Colonic mucosa (tissue), 4 donors: ENCODE data around the gene CALCOCO1. TPM values are rescaled to one million over a fixed set of nuclear protein-coding genes. Genes with fewer than 3 reads are reported as not detected.

ENCODE experiments used
- DNase-seq: peaks from one replicate; pipeline ENCODE4 v3.0.0-alpha.2; 2020
- H3K27ac ChIP-seq: fragments of 200-600 bp; one replicate; pipeline ENCODE4 v1.8.0; 2021
- H3K27me3 ChIP-seq: fragments of 200-600 bp; one replicate; pipeline ENCODE4 v1.8.0; 2021
- H3K36me3 ChIP-seq: fragments of 200-600 bp; one replicate; pipeline ENCODE4 v1.8.0; 2021
- H3K4me1 ChIP-seq: fragments of 200-600 bp; one replicate; pipeline ENCODE4 v1.8.0; 2021; ENCODE audit warnings: mild to moderate bottlenecking
- H3K4me3 ChIP-seq: fragments of 200-600 bp; one replicate; pipeline ENCODE4 v1.8.0; 2021
- H3K9ac ChIP-seq, 2 donors: one replicate each; pipeline ENCODE4 v1.7.0; 2013; ENCODE audit warnings: control low read depth in 2 of 2, low read depth in 2 of 2, low read length in 2 of 2
- H3K9me3 ChIP-seq: fragments of 200-600 bp; one replicate; pipeline ENCODE4 v1.8.0; 2021
- intact Hi-C: fragments of 100-400 bp; cut with DNase I; formaldehyde crosslinking; loops from one replicate; pipeline ENCODE4 v1.14.1; 2022
- total RNA-seq, 2 donors: library from RNA; stranded (reverse); fragmentation: NEBNext Ultra II Directional in 1 of 2; extraction: Animal tissue kit (Norgen Biotek cat#: 25700) in 1 of 2; gene quantifications; one replicate each; pipeline ENCODE4 v1.2.1, GENCODE V29; 2021
- TF ChIP-seq, protein P1 (sequence below): fragments of 200-600 bp; IDR thresholded peaks from one replicate; pipeline ENCODE4 v1.8.0; 2022; ENCODE audit warnings: antibody characterized with exemption, mild to moderate bottlenecking
- donor health status: healthy.
- donor health status: DM: no; HTN: no; CAD: no.
- donor health status: DM: no; HTN: no; CAD: no.

CALCOCO1 gene
- total RNA-seq, 2 donors from 2014 or later, result 36.0 to 64.5 TPM

DNA sequence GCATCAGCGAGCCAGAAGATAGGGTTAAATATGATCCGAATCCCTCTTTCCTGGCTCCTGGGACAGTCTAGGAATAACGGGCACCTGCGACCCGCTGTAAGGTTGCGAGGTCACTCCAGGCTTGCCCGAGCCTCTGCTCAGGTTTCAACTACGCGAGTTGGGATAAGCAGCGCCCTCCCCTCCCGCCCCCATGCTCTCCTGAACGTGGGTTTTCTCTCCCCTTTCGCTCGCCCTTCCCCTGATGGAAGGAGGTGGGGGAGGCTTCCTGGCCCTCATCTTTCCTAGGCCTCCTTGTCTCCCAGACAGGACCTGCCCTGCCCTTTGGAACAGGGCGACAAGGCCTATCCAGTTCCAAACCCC, 50.6 kb downstream of the CALCOCO1 start:
- Histone ChIP-seq H3K4me1 (peaks cover 7% of the 10 kb centered on the region), H3K9ac (peak overlapping the region; percentile 67 to 79), H3K36me3 (no peaks in the 10 kb centered on the region), H3K27ac (peak overlapping the region; percentile 79), H3K4me3 (peak overlapping the region; percentile 57), H3K27me3 (no peaks in the 10 kb centered on the region), H3K9me3 (no peaks in the 10 kb centered on the region)
- TF ChIP-seq, protein P1, sequence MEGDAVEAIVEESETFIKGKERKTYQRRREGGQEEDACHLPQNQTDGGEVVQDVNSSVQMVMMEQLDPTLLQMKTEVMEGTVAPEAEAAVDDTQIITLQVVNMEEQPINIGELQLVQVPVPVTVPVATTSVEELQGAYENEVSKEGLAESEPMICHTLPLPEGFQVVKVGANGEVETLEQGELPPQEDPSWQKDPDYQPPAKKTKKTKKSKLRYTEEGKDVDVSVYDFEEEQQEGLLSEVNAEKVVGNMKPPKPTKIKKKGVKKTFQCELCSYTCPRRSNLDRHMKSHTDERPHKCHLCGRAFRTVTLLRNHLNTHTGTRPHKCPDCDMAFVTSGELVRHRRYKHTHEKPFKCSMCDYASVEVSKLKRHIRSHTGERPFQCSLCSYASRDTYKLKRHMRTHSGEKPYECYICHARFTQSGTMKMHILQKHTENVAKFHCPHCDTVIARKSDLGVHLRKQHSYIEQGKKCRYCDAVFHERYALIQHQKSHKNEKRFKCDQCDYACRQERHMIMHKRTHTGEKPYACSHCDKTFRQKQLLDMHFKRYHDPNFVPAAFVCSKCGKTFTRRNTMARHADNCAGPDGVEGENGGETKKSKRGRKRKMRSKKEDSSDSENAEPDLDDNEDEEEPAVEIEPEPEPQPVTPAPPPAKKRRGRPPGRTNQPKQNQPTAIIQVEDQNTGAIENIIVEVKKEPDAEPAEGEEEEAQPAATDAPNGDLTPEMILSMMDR, result no peak
- intact Hi-C loops, result loop anchor here (2.0 kb wide), 1 partner anchor 134 kb away; no protein-coding TSS in a partner anchor
- DNase-seq, result peak; percentile 45

DNA sequence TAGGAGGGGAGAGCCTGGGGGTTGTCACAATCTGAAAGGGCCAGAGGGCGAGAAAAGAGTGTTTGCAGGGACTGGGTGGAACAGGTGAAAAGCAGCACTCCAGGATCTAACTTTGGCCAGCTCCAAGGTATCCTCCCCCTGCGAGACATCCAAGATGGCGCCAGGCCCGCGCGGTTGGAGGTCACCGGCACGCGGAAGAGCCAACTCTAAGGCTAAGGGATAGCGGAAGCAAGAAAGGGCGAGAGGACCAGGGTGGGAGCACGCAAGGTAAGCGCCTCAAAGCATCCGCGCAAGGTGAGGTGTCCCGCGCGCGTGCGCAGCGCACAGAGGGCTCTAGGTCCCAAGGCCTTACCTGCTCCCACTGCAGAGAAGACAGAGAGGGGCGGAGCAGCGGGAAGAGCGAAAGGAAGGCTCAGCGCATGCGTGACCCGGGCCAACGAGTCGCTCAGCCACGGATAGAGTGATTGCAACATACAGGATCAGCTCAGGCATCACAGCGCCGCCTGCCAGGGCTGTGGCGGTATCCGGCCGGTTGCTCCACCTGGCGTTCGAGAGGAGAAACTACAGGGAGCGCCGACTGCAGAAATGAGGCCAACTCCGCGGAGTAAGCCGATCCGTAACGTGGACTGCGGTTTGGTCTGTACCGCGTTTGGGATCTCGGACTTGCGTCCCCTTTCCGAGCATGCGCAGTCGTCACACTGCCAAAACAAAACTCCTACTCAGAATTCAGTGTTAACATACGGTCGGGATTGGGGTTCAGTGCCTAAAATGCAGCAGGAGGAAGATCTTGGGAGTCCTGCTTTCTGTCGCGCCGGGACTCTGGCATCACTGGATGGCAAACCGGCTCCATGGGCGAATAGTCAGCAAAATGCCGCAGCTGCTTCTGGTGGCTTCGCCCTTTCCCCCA, 51.3 kb downstream of the CALCOCO1 start, which contains the start of gene ATP5MC2:
Gene ATP5MC2 (minus strand): TSS at position 383 of the 907 bp plus-strand sequence. CDS start 3,469 bp downstream, outside the sequence.
- TF ChIP-seq, protein P1, result peak; percentile 97
- peaks cover 7% of the 10 kb centered on the region for H3K4me1 ChIP-seq
- no peaks in the 10 kb centered on the region for H3K36me3 ChIP-seq
- peak; percentile 97 for DNase-seq
- H3K27ac ChIP-seq, result peak within 1 kb of the TSS; percentile 79
- H3K9ac ChIP-seq, result peak within 1 kb of the TSS; percentile 71 to 79
- H3K27me3 ChIP-seq, result no peaks in the 10 kb centered on the region
- intact Hi-C loops, result loop anchor here (2.0 kb wide), 2 partner anchors 51 to 133 kb away; no protein-coding TSS in a partner anchor
- no peaks in the 10 kb centered on the region for H3K9me3 ChIP-seq
- peak within 1 kb of the TSS; percentile 57 for H3K4me3 ChIP-seq

DNA sequence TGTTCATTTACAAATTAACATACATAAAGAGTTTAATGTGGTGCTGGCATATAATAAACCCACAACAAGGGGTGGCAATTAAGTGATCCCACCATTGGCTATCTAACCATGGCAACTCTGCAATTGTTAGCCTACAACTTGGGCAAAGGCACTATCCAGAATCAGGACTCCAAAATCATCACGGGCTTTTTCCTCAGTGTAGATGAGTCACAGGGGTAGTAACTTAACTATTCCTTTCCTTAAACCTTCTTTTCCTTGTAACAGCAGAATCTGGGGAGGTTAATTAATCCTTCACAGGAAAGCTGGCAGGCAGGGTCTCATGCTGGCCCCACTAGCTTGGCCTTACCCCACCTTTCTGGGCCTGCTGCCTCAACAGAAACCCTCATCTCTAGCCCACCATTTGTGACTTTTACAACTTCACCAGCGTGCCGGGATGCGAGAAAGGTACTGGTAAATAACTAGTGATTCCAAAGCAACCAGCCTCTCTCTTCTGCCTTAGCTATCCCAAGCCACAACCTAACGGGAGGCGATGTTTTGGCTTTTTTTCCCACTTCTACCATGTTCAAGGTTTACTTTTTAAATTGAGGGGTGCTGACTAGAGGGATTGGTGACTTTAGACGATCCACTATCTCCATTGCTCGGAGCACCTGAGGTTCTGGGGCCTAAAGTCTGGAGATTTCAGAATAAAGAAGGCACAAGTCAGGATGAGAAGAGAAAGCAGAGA, 52.1 kb downstream of the CALCOCO1 start:
- no peaks in the 10 kb centered on the region for H3K36me3 ChIP-seq
- peak overlapping the region; percentile 57 for H3K4me3 ChIP-seq
- H3K27me3 ChIP-seq, result no peaks in the 10 kb centered on the region
- no peak for DNase-seq
- H3K9ac ChIP-seq, result peak overlapping the region; percentile 71 to 79
- TF ChIP-seq, protein P1, result no peak
- H3K27ac ChIP-seq, result peak overlapping the region; percentile 74
- H3K9me3 ChIP-seq, result no peaks in the 10 kb centered on the region
- H3K4me1 ChIP-seq, result peaks cover 7% of the 10 kb centered on the region
- intact Hi-C loops, result loop anchor here (2.0 kb wide), 1 partner anchor 50 kb away; no protein-coding TSS in a partner anchor

DNA sequence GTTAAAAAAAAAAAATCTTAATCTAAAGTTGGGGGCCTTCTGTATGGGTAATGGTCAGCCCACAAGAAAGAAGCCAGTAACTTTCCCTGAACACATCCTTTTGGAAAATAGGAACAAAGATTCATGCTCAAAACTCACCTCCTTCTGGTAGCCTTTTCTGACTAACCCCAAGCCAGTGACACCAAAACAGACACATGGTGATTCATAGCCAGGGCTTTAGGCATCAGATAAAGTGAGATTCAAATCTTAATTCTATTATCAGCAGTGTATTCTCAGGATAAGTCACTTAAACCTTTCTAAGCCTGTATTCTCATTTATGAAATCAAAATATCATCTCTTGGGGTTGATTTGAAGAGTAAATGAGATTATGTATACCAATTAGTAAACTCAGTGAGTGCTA, 56.3 kb downstream of the CALCOCO1 start:
- no peak overlapping the region for H3K27ac ChIP-seq
- H3K4me3 ChIP-seq, result no peak overlapping the region
- no peaks in the 10 kb centered on the region for H3K9me3 ChIP-seq
- intact Hi-C loops, result no loop called here
- no peaks in the 10 kb centered on the region for H3K27me3 ChIP-seq
- TF ChIP-seq, protein P1, result no peak
- no peaks in the 10 kb centered on the region for H3K36me3 ChIP-seq
- no peak overlapping the region for H3K9ac ChIP-seq
- peaks cover 7% of the 10 kb centered on the region for H3K4me1 ChIP-seq
- no peak for DNase-seq

- H3K36me3 ChIP-seq, result peaks cover 4% of the 10 kb centered on the region
- TF ChIP-seq, protein P1, result no peak
- intact Hi-C loops, result no loop called here
- H3K9me3 ChIP-seq, result no peaks in the 10 kb centered on the region
- H3K27ac ChIP-seq, result no peak overlapping the region
- H3K9ac ChIP-seq, result no peak overlapping the region
- H3K4me3 ChIP-seq, result no peak overlapping the region
- peaks cover 7% of the 10 kb centered on the region for H3K4me1 ChIP-seq
- no peak for DNase-seq
- no peaks in the 10 kb centered on the region for H3K27me3 ChIP-seq
These were observed 56.9 kb downstream of the CALCOCO1 start for GRCh38 chr12:53670308-53670707.
